HUES64 (cell line): Measurements from ENCODE around the gene OTUD1. TPM values are rescaled to one million over a fixed set of nuclear protein-coding genes. Genes with fewer than 3 reads are reported as not detected.
A peak's percentile ranks its signal among the peaks of the same experiment; 100 is the strongest.
"Not testable (repeated sequence)": the region's sequence is repeated elsewhere in the genome, so short reads cannot be mapped to it uniquely, and the experiment has no call there.

ENCODE experiments used
- H3K27ac ChIP-seq: 2 replicates; pipeline ENCODE4 v1.7.0; 2013; ENCODE audit warnings: low read depth, low read length, inconsistent platforms
- H3K27me3 ChIP-seq: 2 replicates; pipeline ENCODE4 v1.6.1; 2013; ENCODE audit warnings: mild to moderate bottlenecking, low read length; ENCODE audit not compliant: insufficient read depth
- H3K36me3 ChIP-seq: 2 replicates; pipeline ENCODE4 v1.6.1; 2013; ENCODE audit warnings: mild to moderate bottlenecking, low read length; ENCODE audit not compliant: insufficient read depth
- H3K4me1 ChIP-seq: 2 replicates; pipeline ENCODE4 v1.6.1; 2013; ENCODE audit warnings: mild to moderate bottlenecking, low read length, moderate library complexity; ENCODE audit not compliant: insufficient read depth
- H3K4me3 ChIP-seq: 2 replicates; pipeline ENCODE4 v1.5.1; 2013; ENCODE audit warnings: mild to moderate bottlenecking, low read length, moderate library complexity
- H3K9ac ChIP-seq: 2 replicates; pipeline ENCODE4 v1.6.1; 2013; ENCODE audit warnings: mild to moderate bottlenecking, low read depth, low read length
- H3K9me3 ChIP-seq: 2 replicates; pipeline ENCODE4 v1.6.1; 2013; ENCODE audit warnings: low read depth, low read length; ENCODE audit not compliant: insufficient read depth
- WGBS: fragments of 150-250, 120-280 bp; methylation state at CpG from one replicate; pipeline ENCODE4 v1.1.7; 2013; ENCODE audit warnings: missing lambda C conversion rate; 5-methylcytosine and 5-hydroxymethylcytosine counted together
- polyA plus RNA-seq, 2 experiments: library from polyadenylated mRNA; stranded (reverse); fragments of 50-300 nt; gene quantifications; one replicate each; pipeline ENCODE4 v1.2.3, GENCODE V29; 2013

OTUD1 gene
- polyA plus RNA-seq (2013, experiment 1 of 2) = 2.4 TPM
- polyA plus RNA-seq (2013, experiment 2 of 2) = 3.0 TPM

GRCh38 chr10:23438547-23439451, at the start of gene OTUD1:
Gene OTUD1, plus strand, starts transcription at chr10:23439075. Its CDS starts 383 bp downstream, at chr10:23439458.
- Histone ChIP-seq H3K36me3 (no peaks in the 10 kb centered on the region), H3K27me3 (peaks cover 17% of the 10 kb centered on the region), H3K9me3 (no peaks in the 10 kb centered on the region), H3K4me3 (peak within 1 kb of the TSS; percentile 62), H3K4me1 (peaks cover 12% of the 10 kb centered on the region), H3K27ac (peak within 1 kb of the TSS; percentile 32; the same call in 1 of the 2 replicates), H3K9ac (peak within 1 kb of the TSS; percentile 67)
- 1% methylated on average over 115 of the region's 115 CpGs for WGBS

GRCh38 chr10:23390408-23390807, 48.5 kb upstream of the OTUD1 start:
- not testable (repeated sequence) for H3K9me3 ChIP-seq, H3K27me3 ChIP-seq, H3K36me3 ChIP-seq, H3K4me3 ChIP-seq, H3K27ac ChIP-seq, H3K9ac ChIP-seq, H3K4me1 ChIP-seq
- WGBS = 99% methylated on average over 10 of the region's 10 CpGs

- WGBS = 98% methylated on average over 4 of the region's 4 CpGs
- Histone ChIP-seq H3K9me3 (no peaks in the 10 kb centered on the region), H3K4me3 (no peak overlapping the region), H3K4me1 (no peaks in the 10 kb centered on the region), H3K27ac (no peak overlapping the region), H3K36me3 (no peaks in the 10 kb centered on the region), H3K9ac (no peak overlapping the region), H3K27me3 (no peaks in the 10 kb centered on the region)
These were observed 48.1 kb upstream of the OTUD1 start for GRCh38 chr10:23390809-23391208.

- H3K27ac ChIP-seq = no peak overlapping the region
- WGBS = 100% methylated on average over 1 of the region's 2 CpGs
- no peaks in the 10 kb centered on the region for H3K4me1 ChIP-seq
- H3K36me3 ChIP-seq = no peaks in the 10 kb centered on the region
- no peak overlapping the region for H3K4me3 ChIP-seq
- no peaks in the 10 kb centered on the region for H3K9me3 ChIP-seq
- no peak overlapping the region for H3K9ac ChIP-seq
- no peaks in the 10 kb centered on the region for H3K27me3 ChIP-seq
These were observed 47.1 kb upstream of the OTUD1 start for GRCh38 chr10:23391821-23392220.

GRCh38 chr10:23395017-23395416, 43.9 kb upstream of the OTUD1 start:
- Histone ChIP-seq H3K27me3 (no peaks in the 10 kb centered on the region), H3K4me1 (no peaks in the 10 kb centered on the region), H3K4me3 (no peak overlapping the region), H3K36me3 (no peaks in the 10 kb centered on the region), H3K9me3 (no peaks in the 10 kb centered on the region), H3K9ac (no peak overlapping the region), H3K27ac (no peak overlapping the region)
- WGBS = 95% methylated on average over 5 of the region's 5 CpGs

GRCh38 chr10:23396695-23397094, 42.2 kb upstream of the OTUD1 start:
- no peaks in the 10 kb centered on the region for H3K27me3 ChIP-seq
- H3K27ac ChIP-seq = no peak overlapping the region
- no peaks in the 10 kb centered on the region for H3K4me1 ChIP-seq
- no peak overlapping the region for H3K9ac ChIP-seq
- no peaks in the 10 kb centered on the region for H3K9me3 ChIP-seq
- no peaks in the 10 kb centered on the region for H3K36me3 ChIP-seq
- 92% methylated on average over 1 of the region's 2 CpGs for WGBS
- H3K4me3 ChIP-seq = no peak overlapping the region

- Histone ChIP-seq H3K27me3 (no peaks in the 10 kb centered on the region), H3K36me3 (no peaks in the 10 kb centered on the region), H3K4me1 (no peaks in the 10 kb centered on the region; the same call in 1 of the 2 replicates), H3K4me3 (no peak overlapping the region), H3K27ac (no peak overlapping the region), H3K9me3 (no peaks in the 10 kb centered on the region), H3K9ac (no peak overlapping the region)
- WGBS = 92% methylated on average over 7 of the region's 7 CpGs
These were observed 39.2 kb upstream of the OTUD1 start for GRCh38 chr10:23399701-23400144.

GRCh38 chr10:23402856-23403255, 36.0 kb upstream of the OTUD1 start:
- Histone ChIP-seq H3K27me3 (no peaks in the 10 kb centered on the region), H3K4me1 (peaks cover 3% of the 10 kb centered on the region; the same call in 1 of the 2 replicates), H3K9ac (no peak overlapping the region), H3K4me3 (no peak overlapping the region), H3K9me3 (no peaks in the 10 kb centered on the region), H3K27ac (no peak overlapping the region), H3K36me3 (no peaks in the 10 kb centered on the region)
- WGBS = 93% methylated on average over 2 of the region's 2 CpGs

GRCh38 chr10:23403278-23403677, 35.6 kb upstream of the OTUD1 start:
- Histone ChIP-seq H3K9ac (no peak overlapping the region), H3K4me1 (peaks cover 3% of the 10 kb centered on the region; the same call in 1 of the 2 replicates), H3K9me3 (no peaks in the 10 kb centered on the region), H3K36me3 (no peaks in the 10 kb centered on the region), H3K4me3 (no peak overlapping the region), H3K27ac (no peak overlapping the region), H3K27me3 (no peaks in the 10 kb centered on the region)
- WGBS = 83% methylated on average over 1 of the region's 1 CpG

- no peak overlapping the region for H3K9ac ChIP-seq
- no peaks in the 10 kb centered on the region for H3K36me3 ChIP-seq
- H3K9me3 ChIP-seq = no peaks in the 10 kb centered on the region
- H3K4me1 ChIP-seq = peaks cover 3% of the 10 kb centered on the region; the same call in 1 of the 2 replicates
- H3K4me3 ChIP-seq = no peak overlapping the region
- no peaks in the 10 kb centered on the region for H3K27me3 ChIP-seq
- no peak overlapping the region for H3K27ac ChIP-seq
- 95% methylated on average over 3 of the region's 3 CpGs for WGBS
These were observed 35.2 kb upstream of the OTUD1 start for GRCh38 chr10:23403719-23404118.

- no peak overlapping the region for H3K4me3 ChIP-seq
- 97% methylated on average over 4 of the region's 5 CpGs for WGBS
These were observed 34.4 kb upstream of the OTUD1 start for GRCh38 chr10:23404461-23404980.

More at GRCh38 chr10:23404461-23404980, 34.4 kb upstream of the OTUD1 start:
- H3K27ac ChIP-seq = no peak overlapping the region
- no peak overlapping the region for H3K9ac ChIP-seq
- no peaks in the 10 kb centered on the region for H3K9me3 ChIP-seq
- H3K27me3 ChIP-seq = no peaks in the 10 kb centered on the region
- H3K36me3 ChIP-seq = no peaks in the 10 kb centered on the region
- peaks cover 3% of the 10 kb centered on the region; the same call in 1 of the 2 replicates for H3K4me1 ChIP-seq
